GM06990 (cell line): ENCODE measurements around the gene C15orf62.

ENCODE experiments used
- DNase-seq: peaks from one replicate; pipeline ENCODE4 v3.0.0-alpha.2; 2011; ENCODE audit not compliant: insufficient read length; ENCODE audit errors: extremely low read depth
- H3K27me3 ChIP-seq: replicated peaks from 2 replicates; pipeline ENCODE4 v1.6.0; 2011; ENCODE audit warnings: low read length; ENCODE audit not compliant: control insufficient read depth, insufficient read depth
- H3K36me3 ChIP-seq: 2 replicates; pipeline ENCODE4 v1.5.1; 2011; ENCODE audit warnings: low read length; ENCODE audit not compliant: control insufficient read depth, insufficient read depth
- H3K4me3 ChIP-seq: replicated peaks from 2 replicates; pipeline ENCODE4 v1.5.1; 2011; ENCODE audit warnings: low read depth, mild to moderate bottlenecking, control low read depth, low read length
- CTCF ChIP-seq: IDR thresholded peaks from 2 replicates; pipeline ENCODE4 v1.5.1; 2011; ENCODE audit warnings: low read length, control low read depth, mild to moderate bottlenecking, inconsistent platforms; ENCODE audit not compliant: insufficient read depth, poor library complexity, severe bottlenecking

C15orf62 gene

GRCh38 chr15:40756938-40757337, 12.8 kb upstream of the C15orf62 start:
- no peak overlapping the region for H3K4me3 ChIP-seq
- no peak for DNase-seq

DNA sequence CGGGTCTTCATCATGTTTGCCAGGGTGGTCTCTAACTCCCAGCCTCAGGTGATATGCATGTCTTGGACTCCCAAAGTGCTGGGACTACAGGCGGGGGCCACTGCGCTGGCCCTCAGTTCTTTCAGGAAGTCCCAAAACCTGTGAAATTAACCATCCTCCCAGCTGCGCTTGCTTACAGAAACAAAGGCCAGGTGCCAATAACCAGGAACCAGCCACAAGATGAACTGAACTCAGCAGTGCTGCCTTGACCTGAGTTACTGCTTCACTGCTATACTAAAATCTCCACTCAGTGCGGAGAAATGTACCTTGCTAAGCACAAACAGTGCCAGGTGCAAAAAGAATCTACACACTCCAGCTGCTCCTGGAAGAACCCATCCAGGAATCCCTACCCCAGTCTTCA, 9.8 kb upstream of the C15orf62 start:
- no peak for DNase-seq
- H3K27me3 ChIP-seq: no peaks in the 10 kb centered on the region
- no peak for TF ChIP-seq CTCF
- H3K4me3 ChIP-seq: no peak overlapping the region
- no peaks in the 10 kb centered on the region for H3K36me3 ChIP-seq

More at GRCh38 chr15:40756938-40757337, 12.8 kb upstream of the C15orf62 start:
- TF ChIP-seq CTCF: no peak
- H3K36me3 ChIP-seq: peaks cover under 1% of the 10 kb centered on the region; the same call in 1 of the 2 replicates
- H3K27me3 ChIP-seq: no peaks in the 10 kb centered on the region

GRCh38 chr15:40762919-40763800, 6.6 kb upstream of the C15orf62 start:
- no peaks in the 10 kb centered on the region for H3K27me3 ChIP-seq
- peaks cover 6% of the 10 kb centered on the region for H3K36me3 ChIP-seq
- H3K4me3 ChIP-seq: peak overlapping the region; percentile 69
- no peak for TF ChIP-seq CTCF
- DNase-seq: peak; percentile 55

GRCh38 chr15:40763801-40764628, 5.8 kb upstream of the C15orf62 start, which contains the start of gene GCHFR:
Gene GCHFR (plus strand): TSS chr15:40764068. CDS start chr15:40764181, 113 bp downstream.
- Histone ChIP-seq H3K36me3 (peaks cover 7% of the 10 kb centered on the region), H3K4me3 (peak within 1 kb of the TSS; percentile 69), H3K27me3 (no peaks in the 10 kb centered on the region)
- peak; percentile 33 for TF ChIP-seq CTCF
- peak; percentile 87 for DNase-seq

DNA sequence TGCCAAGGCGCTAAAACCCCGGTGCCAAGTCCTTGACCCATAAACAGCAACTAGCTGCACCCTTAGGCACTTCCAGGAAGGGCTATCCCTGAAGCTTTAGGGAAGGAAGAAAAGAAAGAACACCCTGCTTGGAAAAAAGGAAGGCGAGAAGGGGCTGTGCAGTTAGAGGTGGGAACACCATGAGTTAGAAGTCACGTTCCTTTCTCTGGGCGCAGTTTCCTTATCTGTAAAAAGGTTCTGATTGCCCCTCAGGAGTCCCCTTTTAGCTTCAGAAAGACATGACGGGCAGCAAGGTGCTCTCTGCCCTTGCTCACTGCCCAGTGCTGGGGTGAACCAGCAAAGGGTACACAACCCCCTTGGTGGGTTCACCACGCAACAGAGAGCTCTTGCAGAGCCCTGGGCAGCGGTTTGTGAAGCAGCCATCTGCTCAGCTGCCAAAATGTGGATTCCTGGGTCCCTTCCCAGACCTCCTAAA, 5.1 kb upstream of the C15orf62 start:
- Histone ChIP-seq H3K27me3 (no peaks in the 10 kb centered on the region), H3K36me3 (peaks cover 7% of the 10 kb centered on the region), H3K4me3 (peak overlapping the region; percentile 69)
- no peak for TF ChIP-seq CTCF
- DNase-seq: no peak
